ENCODE data around the gene MICAL1. TPM values are rescaled to one million over a fixed set of nuclear protein-coding genes. Genes with fewer than 3 reads are reported as not detected.
"Not testable (repeated sequence)": the region's sequence is repeated elsewhere in the genome, so short reads cannot be mapped to it uniquely, and the experiment has no call there.

MICAL1 gene
- total RNA-seq, 1 donor from 2014 or later, result 120 TPM

DNA sequence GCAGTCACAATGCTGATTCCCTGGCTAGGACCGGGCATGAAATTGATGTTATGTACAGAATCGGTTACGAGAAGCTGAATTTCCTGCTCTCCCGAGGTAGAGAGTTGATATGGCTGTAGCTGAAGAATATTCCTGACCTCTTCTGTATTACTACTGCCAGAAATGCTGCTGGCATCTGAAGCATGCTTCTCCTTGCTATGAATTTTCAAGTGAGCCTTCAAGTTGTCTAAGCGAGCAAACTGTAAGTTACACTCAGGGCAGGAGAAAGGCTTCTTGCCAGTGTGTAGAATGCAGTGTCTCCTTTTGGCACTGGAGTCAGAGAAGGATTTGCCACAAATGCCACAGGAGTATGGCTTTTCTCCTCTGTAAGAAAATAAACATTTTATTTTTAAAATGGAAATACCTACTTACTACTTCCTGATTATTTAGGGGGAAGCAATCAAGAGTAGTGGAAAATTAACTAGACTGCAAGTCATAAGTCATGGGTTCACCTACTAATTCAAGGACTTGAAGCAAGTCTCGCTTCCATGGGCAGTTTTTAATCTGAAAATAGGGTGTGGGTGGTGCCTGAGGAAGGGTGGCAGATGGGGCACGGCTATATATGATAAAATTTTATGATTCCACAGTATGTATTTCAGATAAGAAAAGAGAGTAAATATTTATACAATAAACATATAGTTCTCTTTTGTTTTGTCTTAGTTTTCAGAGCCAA is 10.8 kb upstream of the MICAL1 start:
- Mint-ChIP-seq H3K9me3 (no peaks in the 10 kb centered on the region), H3K4me1 (peaks cover 46% of the 10 kb centered on the region), H3K36me3 (ENCODE audit: low read depth) (peaks cover 91% of the 10 kb centered on the region), H3K4me3 (no peak overlapping the region), H3K27ac (no peak overlapping the region), H3K27me3 (no peaks in the 10 kb centered on the region)
- ATAC-seq (ENCODE audit: low read depth) (no peak), DNase-seq (no peak)
- POLR2A ChIA-PET, result interaction anchor here (1.2 kb wide), 1 partner anchor 16 kb away, joined by 4 read pairs; no protein-coding TSS in a partner anchor
- no peak for TF ChIP-seq CTCF (IDR thresholded peaks at IDR 0.05)
- CTCF ChIA-PET, result interaction anchor here (0.9 kb wide), 1 partner anchor 10 kb away, joined by 3 read pairs; no protein-coding TSS in a partner anchor
- intact Hi-C loops (cut with micrococcal nuclease), result no loop called here

GRCh38 chr6:109465772-109466171 is 10.2 kb upstream of the MICAL1 start:
- H3K4me3 Mint-ChIP-seq, result no peak overlapping the region
- ATAC-seq (ENCODE audit: low read depth), result no peak
- no peak for DNase-seq
- H3K4me1 Mint-ChIP-seq, result peaks cover 41% of the 10 kb centered on the region
- TF ChIP-seq CTCF (IDR thresholded peaks at IDR 0.05), result no peak
- H3K9me3 Mint-ChIP-seq, result no peaks in the 10 kb centered on the region
- ChIA-PET CTCF (interaction anchor here (0.9 kb wide), 1 partner anchor 9 kb away, joined by 3 read pairs; no protein-coding TSS in a partner anchor), POLR2A (interaction anchor here (0.6 to 1.2 kb wide), 2 partner anchors 17 to 64 kb away, joined by 4 read pairs; no protein-coding TSS in a partner anchor)
- H3K27me3 Mint-ChIP-seq, result no peaks in the 10 kb centered on the region
- peaks cover 91% of the 10 kb centered on the region for H3K36me3 Mint-ChIP-seq (ENCODE audit: low read depth)
- intact Hi-C loops (cut with micrococcal nuclease), result no loop called here
- no peak overlapping the region for H3K27ac Mint-ChIP-seq

DNA sequence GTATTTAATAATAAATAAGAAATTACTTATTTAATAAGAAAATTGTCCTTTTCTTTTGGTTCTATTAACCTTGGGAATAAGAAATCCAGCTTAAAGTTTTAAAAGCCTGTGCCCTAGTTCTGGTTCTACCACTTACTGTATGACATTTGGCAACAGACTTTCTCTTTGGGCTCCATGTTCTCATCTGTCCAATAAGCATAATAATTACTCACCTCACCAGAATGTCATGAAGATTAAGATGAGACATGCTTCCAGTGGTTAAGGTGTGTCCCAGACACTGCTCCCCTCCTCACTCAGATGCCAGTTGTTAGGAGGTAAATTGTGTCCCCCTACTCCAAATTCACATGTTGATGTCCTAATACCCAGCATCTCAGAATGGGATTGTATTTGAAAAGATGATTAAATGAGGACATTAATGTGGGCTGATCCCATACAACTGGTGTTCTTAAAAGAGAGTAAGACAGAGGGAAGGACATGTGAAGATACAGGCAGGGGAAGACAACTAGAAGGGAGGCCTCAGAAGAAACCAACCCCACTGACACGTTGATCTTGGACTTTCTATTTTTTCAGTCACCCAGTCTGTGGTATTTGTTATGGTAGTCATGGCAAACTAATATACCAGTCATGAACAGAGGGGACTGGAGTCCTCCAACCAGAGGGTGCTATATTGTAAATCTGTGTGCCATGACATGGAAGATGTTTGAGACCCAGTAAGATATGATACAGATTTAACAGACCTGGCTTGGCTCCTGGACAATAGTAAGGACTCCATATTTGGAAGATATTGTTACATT is 6.4 kb upstream of the MICAL1 start:
- no peak for ATAC-seq (ENCODE audit: low read depth)
- peaks cover 53% of the 10 kb centered on the region for H3K36me3 Mint-ChIP-seq (ENCODE audit: low read depth)
- POLR2A ChIA-PET, result interaction anchor here (1.4 to 2.1 kb wide), 2 partner anchors 11 to 20 kb away, joined by 4 to 10 read pairs; partner anchors contain the start of gene ZBTB24
- CTCF ChIA-PET, result interaction anchor here (0.8 kb wide), 1 partner anchor 1732 kb away, joined by 3 read pairs; no protein-coding TSS in a partner anchor
- H3K4me3 Mint-ChIP-seq, result no peak overlapping the region
- no peak for TF ChIP-seq CTCF (IDR thresholded peaks at IDR 0.05)
- H3K27ac Mint-ChIP-seq, result peak overlapping the region; percentile 68
- no peak for DNase-seq
- no peaks in the 10 kb centered on the region for H3K9me3 Mint-ChIP-seq
- intact Hi-C loops (cut with micrococcal nuclease), result loop anchor here (1.0 kb wide), 1 partner anchor 17 kb away; no protein-coding TSS in a partner anchor
- peaks cover 65% of the 10 kb centered on the region for H3K4me1 Mint-ChIP-seq
- H3K27me3 Mint-ChIP-seq, result no peaks in the 10 kb centered on the region

GRCh38 chr6:109461205-109461604 is 5.6 kb upstream of the MICAL1 start:
- H3K9me3 Mint-ChIP-seq; H3K4me3 Mint-ChIP-seq; H3K27ac Mint-ChIP-seq; intact Hi-C loops (cut with micrococcal nuclease); H3K27me3 Mint-ChIP-seq; DNase-seq; ATAC-seq (ENCODE audit: low read depth): not testable (repeated sequence)
- H3K36me3 Mint-ChIP-seq (ENCODE audit: low read depth), result peaks cover 45% of the 10 kb centered on the region
- ChIA-PET CTCF (interaction anchor here (0.8 kb wide), 1 partner anchor 1731 kb away, joined by 3 read pairs; no protein-coding TSS in a partner anchor), POLR2A (interaction anchor here (0.6 to 2.8 kb wide), 5 partner anchors 11 to 367 kb away, joined by 3 to 25 read pairs (median 7); partner anchors contain the start of genes CD164, PPIL6, SMPD2 and ZBTB24)
- H3K4me1 Mint-ChIP-seq, result peaks cover 72% of the 10 kb centered on the region

- ChIA-PET POLR2A (interaction anchor here (0.6 to 2.8 kb wide), 5 partner anchors 12 to 78 kb away, joined by 3 to 25 read pairs (median 4); partner anchors contain the start of genes CD164, PPIL6, SMPD2 and ZBTB24), CTCF (interaction anchor here (1.1 kb wide), 1 partner anchor 12 kb away, joined by 4 read pairs; no protein-coding TSS in a partner anchor)
- H3K4me3 Mint-ChIP-seq, result no peak overlapping the region
Observed at GRCh38 chr6:109460161-109460829, 4.7 kb upstream of the MICAL1 start.

More at GRCh38 chr6:109460161-109460829, 4.7 kb upstream of the MICAL1 start:
- H3K27me3 Mint-ChIP-seq, result no peaks in the 10 kb centered on the region
- no peak for DNase-seq
- H3K4me1 Mint-ChIP-seq, result peaks cover 64% of the 10 kb centered on the region
- intact Hi-C loops (cut with micrococcal nuclease), result no loop called here
- ATAC-seq (ENCODE audit: low read depth), result no peak
- no peak for TF ChIP-seq CTCF (IDR thresholded peaks at IDR 0.05)
- H3K9me3 Mint-ChIP-seq, result no peaks in the 10 kb centered on the region
- peaks cover 37% of the 10 kb centered on the region for H3K36me3 Mint-ChIP-seq (ENCODE audit: low read depth)
- H3K27ac Mint-ChIP-seq, result peak overlapping the region; percentile 83
